ENCODE measurements around the gene IL22RA2. TPM values are rescaled to one million over a fixed set of nuclear protein-coding genes. Genes with fewer than 3 reads are reported as not detected.

IL22RA2 gene
- total RNA-seq: not detected in 2 replicates

GRCh38 chr6:137173501-137173900, at the start of gene IL22RA2:
IL22RA2 (minus strand) TSS chr6:137173644; CDS start chr6:137161749, 11,895 bp downstream.

GRCh38 chr6:137218917-137219663, 45.6 kb upstream of the IL22RA2 start, which contains the start of gene IFNGR1:
IFNGR1 (minus strand) TSS chr6:137219385; CDS start chr6:137219327, 58 bp downstream.

Other genes starting within 250 kb of the IL22RA2 start
- gene IL20RA, start 128.7 kb downstream of the IL22RA2 start, total RNA-seq: 0.12 and 0.85 TPM in 2 replicates
- gene IFNGR1, start 45.7 kb upstream of the IL22RA2 start, total RNA-seq: 40.8 and 54.8 TPM in 2 replicates

Measured in pericardium fibroblast (primary cell).